PC-9 (cell line): Measurements from ENCODE around the gene RIOX2.

Source experiments
- EZH2 ChIP-seq: fragments of 200-600 bp; sonication (generic); IDR thresholded peaks from 2 replicates; pipeline ENCODE4 v1.8.0; 2017; ENCODE audit warnings: antibody characterized with exemption, low read depth
- TF ChIP-seq, protein P1 (sequence below): fragments of 200-600 bp; sonication (generic); conservative IDR thresholded peaks from 2 replicates; pipeline ENCODE4 v1.6.1; 2017; ENCODE audit warnings: mixed run types, antibody characterized with exemption, mild to moderate bottlenecking, moderate library complexity

DNA sequence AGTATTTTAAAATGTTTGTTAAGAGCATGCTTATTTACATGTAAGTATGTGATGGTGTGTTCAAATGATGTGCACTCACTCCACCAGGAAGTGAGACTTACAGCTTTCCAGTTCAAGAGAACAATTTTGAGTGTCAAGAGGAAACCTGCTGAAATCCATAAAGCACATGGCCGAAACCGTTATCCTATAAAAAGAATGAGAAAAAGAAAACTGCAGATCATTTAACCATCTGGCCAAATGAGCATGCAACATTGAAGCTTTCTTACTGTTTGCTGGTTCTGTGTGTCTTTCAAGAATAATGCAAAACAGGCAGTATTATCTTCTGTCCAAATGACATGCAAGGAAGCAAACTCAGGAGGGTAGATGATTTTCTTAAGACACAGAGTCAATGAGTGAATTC is 36.6 kb upstream of the RIOX2 start:
- TF ChIP-seq, protein P1, sequence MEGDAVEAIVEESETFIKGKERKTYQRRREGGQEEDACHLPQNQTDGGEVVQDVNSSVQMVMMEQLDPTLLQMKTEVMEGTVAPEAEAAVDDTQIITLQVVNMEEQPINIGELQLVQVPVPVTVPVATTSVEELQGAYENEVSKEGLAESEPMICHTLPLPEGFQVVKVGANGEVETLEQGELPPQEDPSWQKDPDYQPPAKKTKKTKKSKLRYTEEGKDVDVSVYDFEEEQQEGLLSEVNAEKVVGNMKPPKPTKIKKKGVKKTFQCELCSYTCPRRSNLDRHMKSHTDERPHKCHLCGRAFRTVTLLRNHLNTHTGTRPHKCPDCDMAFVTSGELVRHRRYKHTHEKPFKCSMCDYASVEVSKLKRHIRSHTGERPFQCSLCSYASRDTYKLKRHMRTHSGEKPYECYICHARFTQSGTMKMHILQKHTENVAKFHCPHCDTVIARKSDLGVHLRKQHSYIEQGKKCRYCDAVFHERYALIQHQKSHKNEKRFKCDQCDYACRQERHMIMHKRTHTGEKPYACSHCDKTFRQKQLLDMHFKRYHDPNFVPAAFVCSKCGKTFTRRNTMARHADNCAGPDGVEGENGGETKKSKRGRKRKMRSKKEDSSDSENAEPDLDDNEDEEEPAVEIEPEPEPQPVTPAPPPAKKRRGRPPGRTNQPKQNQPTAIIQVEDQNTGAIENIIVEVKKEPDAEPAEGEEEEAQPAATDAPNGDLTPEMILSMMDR: no peak
- no peak for TF ChIP-seq EZH2
